Left renal cortex interstitium (tissue), 4 donors: ENCODE data around the gene ARPIN. TPM values are rescaled to one million over a fixed set of nuclear protein-coding genes. Genes with fewer than 3 reads are reported as not detected.
"Not testable (repeated sequence)": the region's sequence is repeated elsewhere in the genome, so short reads cannot be mapped to it uniquely, and the experiment has no call there.

Experiments
- DNase-seq, 4 donors: peaks; one replicate each; pipeline ENCODE4 v3.0.0-alpha.2; 2013; ENCODE audit warnings: low read depth in 4 of 4, low spot score in 2 of 4, missing footprints in 1 of 4
- polyA plus RNA-seq, 4 donors: library from polyadenylated mRNA; unstranded; fragments of 120-200 nt; gene quantifications; one replicate each; pipeline ENCODE4 v1.2.1, GENCODE V29; 2013; ENCODE audit not compliant: insufficient read length in 4 of 4

ARPIN gene
- polyA plus RNA-seq, 4 donors, result 25.9 to 30.9 (median 28.8) TPM

- DNase-seq, result no peak
These were observed 29.2 kb downstream of the ARPIN start for GRCh38 chr15:89883518-89883917.

GRCh38 chr15:89880727-89881126 lies 32.0 kb downstream of the ARPIN start:
- DNase-seq, result no peak

GRCh38 chr15:89878323-89878722 lies 34.4 kb downstream of the ARPIN start:
- DNase-seq, result no peak

DNA sequence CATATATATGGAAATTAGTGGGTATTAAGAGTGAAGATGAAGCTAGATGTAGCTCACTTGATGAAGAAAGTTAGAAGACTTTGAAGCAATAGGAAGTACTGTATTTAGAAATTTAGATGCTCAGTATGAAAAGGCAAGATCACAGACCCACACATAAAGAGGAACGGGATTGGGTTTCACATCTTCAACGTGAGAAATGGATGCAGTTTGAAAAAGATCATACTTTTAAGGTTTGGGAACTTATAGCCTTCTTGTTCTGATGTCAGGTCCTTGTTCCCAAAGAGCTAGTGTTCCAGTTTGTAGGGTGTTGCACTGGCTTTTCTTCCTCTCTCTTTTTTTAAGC lies 35.7 kb downstream of the ARPIN start:
- no peak for DNase-seq

DNA sequence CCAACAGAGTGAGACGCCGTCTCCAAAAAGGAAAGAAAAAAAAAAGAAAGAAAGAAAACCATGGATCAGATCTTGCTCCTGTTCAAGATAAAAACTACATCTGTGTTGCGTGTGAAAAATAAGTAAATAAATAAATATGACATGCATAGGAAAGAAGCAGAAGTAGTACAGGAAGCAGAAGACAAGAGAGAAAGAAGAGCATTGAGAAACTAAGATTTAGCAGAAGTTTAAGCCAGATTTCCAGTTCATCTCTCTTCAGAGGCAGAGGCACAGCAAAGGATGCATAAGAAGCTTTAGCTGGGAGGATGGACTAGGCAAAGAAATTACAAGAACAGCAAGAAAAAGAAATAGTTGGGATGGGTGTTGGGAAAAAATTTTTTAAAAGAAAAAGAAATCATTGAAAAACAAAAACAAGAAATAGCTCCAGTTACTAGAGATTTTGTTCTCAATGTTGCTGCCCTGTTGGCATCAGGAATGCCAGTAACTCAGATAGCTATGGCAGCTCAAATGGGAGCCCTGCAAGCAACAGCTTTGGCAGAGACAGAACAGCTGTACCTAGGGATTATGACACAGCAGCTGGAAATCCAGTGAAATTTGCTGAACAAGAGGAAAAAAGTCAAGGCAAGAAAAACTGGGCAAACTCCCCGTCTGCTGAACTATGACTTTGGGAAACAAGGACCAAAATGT lies 36.2 kb downstream of the ARPIN start:
- no peak for DNase-seq

GRCh38 chr15:89875741-89876140 lies 37.0 kb downstream of the ARPIN start:
- no peak for DNase-seq

DNA sequence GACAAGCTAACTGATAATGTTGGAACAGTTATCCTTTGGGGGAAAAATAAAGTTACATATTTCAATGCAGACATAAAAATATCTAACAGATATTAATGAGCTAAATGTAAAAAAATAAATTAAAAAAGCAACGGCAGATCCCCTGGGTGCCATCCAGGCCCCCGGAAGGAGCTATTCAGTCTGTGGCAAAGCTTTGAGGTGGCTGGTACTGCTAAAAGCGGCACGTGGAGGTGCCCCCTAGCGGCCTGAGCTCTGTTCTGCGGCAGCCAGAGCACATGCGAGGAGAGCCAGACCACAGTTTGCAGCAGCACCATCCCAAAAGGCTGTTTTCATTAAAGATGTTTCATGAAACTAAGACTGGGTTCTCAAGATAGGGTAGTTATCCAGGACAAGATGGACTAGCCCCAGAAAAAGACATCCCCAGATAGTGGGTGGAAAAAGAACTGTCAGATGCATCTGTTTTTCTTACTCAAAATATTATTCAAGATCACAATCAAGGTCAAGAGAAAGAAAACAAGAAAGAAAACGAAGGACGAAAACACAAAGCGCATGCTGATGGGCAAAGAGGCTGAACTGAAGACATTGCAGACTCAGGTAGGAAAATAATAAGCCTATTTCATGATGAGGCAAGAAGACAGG lies 37.7 kb downstream of the ARPIN start:
- peak in 3 of 4 donors; percentile 34 to 59 (median 54) for DNase-seq

GRCh38 chr15:89870688-89871288 lies 42.0 kb downstream of the ARPIN start:
- no peak for DNase-seq

- DNase-seq, result no peak
These were observed 42.7 kb downstream of the ARPIN start for GRCh38 chr15:89870006-89870405.

GRCh38 chr15:89869490-89869889 lies 43.3 kb downstream of the ARPIN start:
- DNase-seq, result not testable (repeated sequence)

- no peak for DNase-seq
These were observed 47.6 kb downstream of the ARPIN start for GRCh38 chr15:89864958-89865739.

DNA sequence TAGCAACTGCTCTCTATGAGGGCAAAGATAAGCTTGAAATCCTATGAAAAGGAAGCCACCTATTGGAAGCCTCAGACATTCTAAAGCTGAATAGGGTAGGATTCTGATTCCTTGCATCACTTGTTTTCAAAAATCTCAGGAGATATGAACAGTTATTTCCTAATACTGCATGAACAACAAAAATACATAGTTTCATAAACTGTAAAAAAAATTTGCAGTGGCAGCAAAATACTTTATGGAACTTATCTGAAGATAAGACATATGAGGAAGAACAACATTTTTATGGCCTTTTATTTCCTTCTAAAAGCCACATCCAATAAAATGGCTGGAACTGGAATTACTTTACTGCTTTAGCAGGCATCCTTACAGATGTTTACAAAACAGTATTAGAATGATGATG lies 48.8 kb downstream of the ARPIN start:
- DNase-seq, result no peak

GRCh38 chr15:89860891-89861290 lies 51.9 kb downstream of the ARPIN start:
- DNase-seq, result no peak

GRCh38 chr15:89860431-89860830 lies 52.3 kb downstream of the ARPIN start:
- no peak for DNase-seq

GRCh38 chr15:89858661-89859458 lies 53.9 kb downstream of the ARPIN start:
- DNase-seq, result no peak

GRCh38 chr15:89857673-89858072 lies 55.1 kb downstream of the ARPIN start:
- no peak for DNase-seq

DNA sequence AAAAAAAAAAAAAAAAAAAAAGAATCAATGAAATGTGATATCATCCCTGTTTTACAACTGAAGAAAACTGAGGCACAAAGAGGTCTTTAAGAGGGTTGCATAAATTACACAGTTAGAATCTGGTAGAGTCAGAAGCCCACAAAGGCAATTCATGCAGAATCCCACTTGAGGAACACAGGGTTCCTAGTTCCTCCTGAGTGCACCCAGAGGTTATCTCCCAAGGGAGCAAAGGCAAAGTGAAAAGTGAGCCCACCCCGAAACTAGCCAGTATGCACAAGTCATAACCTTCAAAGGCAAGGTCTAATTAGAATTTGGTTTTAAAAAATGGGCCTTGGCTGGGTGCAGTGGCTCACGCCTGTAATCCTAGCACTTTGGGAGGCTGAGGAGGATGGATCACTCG lies 56.8 kb downstream of the ARPIN start:
- DNase-seq, result no peak

- not testable (repeated sequence) for DNase-seq
These were observed 57.9 kb downstream of the ARPIN start for GRCh38 chr15:89854863-89855262.

DNA sequence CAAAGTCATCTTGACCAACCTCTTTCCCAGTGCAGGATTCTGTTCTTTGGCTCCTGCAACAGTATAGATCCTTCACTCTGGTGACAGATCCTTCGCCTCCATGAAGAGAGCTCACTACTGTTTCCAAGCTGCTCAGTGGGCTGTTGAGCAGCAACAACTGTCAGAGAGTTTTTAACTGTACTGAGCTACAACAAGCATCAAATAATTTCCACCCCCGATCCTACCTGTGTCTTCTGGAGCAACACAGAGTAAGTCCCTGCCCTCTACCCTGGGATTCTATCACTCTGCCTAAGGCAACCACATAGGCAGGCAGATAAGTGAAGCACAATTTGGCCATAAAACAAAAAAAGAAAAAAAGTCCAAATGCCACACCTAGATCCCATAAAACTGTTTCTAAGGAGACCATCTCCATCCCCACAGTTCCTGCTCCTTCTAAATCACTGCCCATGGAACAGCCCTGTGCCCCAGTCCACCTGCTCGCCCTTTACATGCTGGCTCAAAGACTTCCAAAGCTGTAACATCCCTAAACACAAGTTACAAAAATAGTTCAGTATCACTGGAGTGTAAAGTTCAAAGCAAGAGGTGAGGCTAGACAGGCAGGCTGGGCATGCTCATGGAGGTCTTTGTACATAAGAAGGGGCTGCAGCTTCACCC lies 60.3 kb downstream of the ARPIN start:
- DNase-seq, result no peak
